KOPT-K1 (cell line): ENCODE results near the gene ORC4.
A peak's percentile ranks its signal among the peaks of the same experiment; 100 is the strongest.

Source experiments
- H3K27ac ChIP-seq: fragments of 200-600 bp; sonication (generic); 2 replicates; pipeline ENCODE4 v1.5.1; 2016; ENCODE audit warnings: antibody characterized with exemption, mild to moderate bottlenecking, low read depth, low read length; ENCODE audit not compliant: poor library complexity, severe bottlenecking
- H3K36me3 ChIP-seq: fragments of 200-600 bp; sonication (generic); 2 replicates; pipeline ENCODE4 v1.5.1; 2017; ENCODE audit warnings: antibody characterized with exemption, mild to moderate bottlenecking, low read length, moderate library complexity; ENCODE audit not compliant: insufficient read depth
- H3K9me3 ChIP-seq: fragments of 200-600 bp; sonication (generic); 2 replicates; pipeline ENCODE4 v1.5.1; 2017; ENCODE audit warnings: antibody characterized with exemption, low read length, mild to moderate bottlenecking; ENCODE audit not compliant: insufficient read depth, poor library complexity, severe bottlenecking

Gene ORC4

GRCh38 chr2:148020111-148021058, at the start of gene ORC4:
Gene ORC4, minus strand, starts transcription at chr2:148020737. Its CDS starts 44,779 bp downstream, at chr2:147975958.
- no peaks in the 10 kb centered on the region for H3K9me3 ChIP-seq
- peak within 1 kb of the TSS; percentile 85 for H3K27ac ChIP-seq
- H3K36me3 ChIP-seq, result peaks cover 5% of the 10 kb centered on the region; the same call in 1 of the 2 replicates

DNA sequence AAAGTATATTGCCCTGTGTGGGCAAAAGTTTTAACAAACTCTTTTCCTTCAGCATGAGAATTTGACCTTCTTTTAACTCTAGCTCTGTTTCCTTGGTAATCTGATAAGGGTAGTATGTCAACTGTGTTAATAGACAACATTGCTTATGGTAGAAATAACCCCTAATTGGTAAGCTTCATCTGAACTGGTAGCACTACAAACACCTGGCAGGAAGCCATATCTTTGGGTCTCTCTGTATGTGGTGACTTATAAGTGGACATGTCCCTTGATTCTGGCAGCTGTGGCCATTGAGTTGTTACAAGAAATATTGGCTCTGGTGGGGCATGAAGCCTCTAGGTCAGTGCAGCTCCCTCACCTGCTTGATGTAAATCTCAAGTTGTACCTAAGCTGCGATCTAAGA, 47.3 kb upstream of the ORC4 start:
- Histone ChIP-seq H3K27ac (no peak overlapping the region), H3K36me3 (no peaks in the 10 kb centered on the region), H3K9me3 (no peaks in the 10 kb centered on the region)

DNA sequence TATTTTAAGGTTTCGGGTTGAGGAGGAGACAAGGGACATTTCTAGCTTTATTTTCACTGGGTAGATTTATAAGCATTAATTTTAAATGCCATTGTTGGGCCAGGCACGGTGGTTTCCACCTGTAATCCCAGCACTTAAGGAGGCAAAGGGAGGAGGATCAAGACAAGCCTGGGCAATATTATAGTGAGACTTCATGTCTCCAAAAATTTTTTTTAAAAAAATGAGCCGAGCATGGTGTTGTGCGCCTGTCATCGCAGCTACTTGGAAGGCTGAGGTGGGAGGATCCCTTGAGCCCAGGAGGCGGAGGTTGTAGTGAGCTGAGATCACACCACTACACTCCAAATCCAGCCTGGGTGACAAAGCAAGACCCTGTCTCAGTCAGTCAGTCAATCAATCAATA, 45.4 kb upstream of the ORC4 start:
- Histone ChIP-seq H3K36me3 (no peaks in the 10 kb centered on the region), H3K9me3 (no peaks in the 10 kb centered on the region), H3K27ac (no peak overlapping the region)

- Histone ChIP-seq H3K9me3 (no peaks in the 10 kb centered on the region), H3K27ac (no peak overlapping the region), H3K36me3 (no peaks in the 10 kb centered on the region)
Measured at GRCh38 chr2:148063633-148064032, 43.1 kb upstream of the ORC4 start.

DNA sequence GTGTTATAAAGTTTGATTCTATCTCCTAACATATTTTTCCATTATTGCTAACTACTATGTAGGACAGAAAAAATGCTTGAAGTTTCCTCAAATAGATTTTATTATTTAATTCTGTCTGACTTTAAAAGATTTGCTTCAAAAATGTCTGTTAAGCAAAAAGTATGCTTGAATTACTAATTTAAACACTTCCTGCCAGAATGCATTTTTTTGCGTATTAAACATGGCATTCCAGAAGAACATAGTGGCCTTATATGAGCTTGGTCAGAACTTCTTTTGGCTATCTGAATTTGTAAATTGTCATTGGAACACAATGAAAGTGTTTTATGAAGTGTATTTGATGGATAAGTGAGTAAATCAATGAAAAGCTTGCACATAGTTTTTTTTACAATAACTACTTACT, 38.1 kb upstream of the ORC4 start:
- Histone ChIP-seq H3K27ac (no peak overlapping the region), H3K36me3 (no peaks in the 10 kb centered on the region), H3K9me3 (no peaks in the 10 kb centered on the region)

DNA sequence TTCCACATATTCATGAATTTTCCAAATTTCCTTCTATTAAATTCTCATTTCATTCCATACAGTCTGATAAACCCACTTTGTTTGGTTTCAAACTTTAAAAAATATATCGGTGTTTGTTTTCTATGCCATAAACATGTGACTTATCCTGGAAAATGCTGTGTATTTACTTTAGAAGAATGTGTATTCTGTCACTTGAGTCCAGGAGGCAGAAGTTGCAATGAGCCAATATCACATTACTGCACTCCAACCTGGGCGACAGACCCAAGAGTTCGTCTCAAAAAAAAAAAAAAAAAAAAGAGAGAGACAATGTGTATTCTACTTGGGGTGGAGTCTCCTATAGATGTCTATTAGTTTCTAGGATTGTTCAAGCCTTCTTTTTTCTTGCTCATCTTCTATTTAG, 32.1 kb upstream of the ORC4 start:
- Histone ChIP-seq H3K9me3 (no peaks in the 10 kb centered on the region), H3K27ac (no peak overlapping the region), H3K36me3 (no peaks in the 10 kb centered on the region)

DNA sequence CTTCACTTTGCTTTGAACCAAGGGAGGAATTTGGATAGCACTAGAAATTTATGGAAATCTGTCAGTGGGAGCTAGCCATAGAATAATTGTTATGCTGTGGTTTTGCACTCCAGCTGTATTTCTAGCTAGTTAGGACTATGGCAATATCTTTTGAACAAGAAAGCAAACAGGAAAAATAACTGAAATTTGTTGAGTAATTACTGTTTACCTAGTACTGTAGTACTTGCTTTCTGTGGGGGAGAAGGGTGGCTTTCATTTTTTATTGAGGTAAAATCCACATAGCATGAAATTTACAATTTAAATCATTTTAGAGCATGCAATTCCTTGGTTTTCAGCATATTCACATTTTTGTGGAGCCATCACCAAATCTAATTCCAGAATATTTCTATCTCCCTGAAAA, 28.7 kb upstream of the ORC4 start:
- Histone ChIP-seq H3K9me3 (no peaks in the 10 kb centered on the region), H3K27ac (no peak overlapping the region), H3K36me3 (no peaks in the 10 kb centered on the region)

- no peaks in the 10 kb centered on the region for H3K36me3 ChIP-seq
- no peak overlapping the region for H3K27ac ChIP-seq
- H3K9me3 ChIP-seq, result no peaks in the 10 kb centered on the region
Measured at GRCh38 chr2:148048475-148049221, 28.1 kb upstream of the ORC4 start.

GRCh38 chr2:148046802-148047201, 26.3 kb upstream of the ORC4 start:
- H3K9me3 ChIP-seq, result no peaks in the 10 kb centered on the region
- H3K36me3 ChIP-seq, result no peaks in the 10 kb centered on the region
- H3K27ac ChIP-seq, result no peak overlapping the region

GRCh38 chr2:148044322-148044721, 23.8 kb upstream of the ORC4 start:
- Histone ChIP-seq H3K36me3 (no peaks in the 10 kb centered on the region), H3K9me3 (no peaks in the 10 kb centered on the region)

GRCh38 chr2:148042219-148042618, 21.7 kb upstream of the ORC4 start:
- H3K27ac ChIP-seq, result no peak overlapping the region
- H3K36me3 ChIP-seq, result no peaks in the 10 kb centered on the region
- no peaks in the 10 kb centered on the region for H3K9me3 ChIP-seq

More at GRCh38 chr2:148044322-148044721, 23.8 kb upstream of the ORC4 start:
- H3K27ac ChIP-seq, result no peak overlapping the region

GRCh38 chr2:148039783-148040182, 19.2 kb upstream of the ORC4 start:
- Histone ChIP-seq H3K27ac (no peak overlapping the region), H3K9me3 (no peaks in the 10 kb centered on the region), H3K36me3 (no peaks in the 10 kb centered on the region)

GRCh38 chr2:148032215-148032614, 11.7 kb upstream of the ORC4 start:
- Histone ChIP-seq H3K27ac (no peak overlapping the region), H3K36me3 (no peaks in the 10 kb centered on the region), H3K9me3 (no peaks in the 10 kb centered on the region)

- Histone ChIP-seq H3K27ac (no peak overlapping the region), H3K9me3 (no peaks in the 10 kb centered on the region), H3K36me3 (0 out of 2 replicates have a peak, but pooled peaks cover 5% of the 10 kb centered on the region)
Measured at GRCh38 chr2:148031152-148031551, 10.6 kb upstream of the ORC4 start.

DNA sequence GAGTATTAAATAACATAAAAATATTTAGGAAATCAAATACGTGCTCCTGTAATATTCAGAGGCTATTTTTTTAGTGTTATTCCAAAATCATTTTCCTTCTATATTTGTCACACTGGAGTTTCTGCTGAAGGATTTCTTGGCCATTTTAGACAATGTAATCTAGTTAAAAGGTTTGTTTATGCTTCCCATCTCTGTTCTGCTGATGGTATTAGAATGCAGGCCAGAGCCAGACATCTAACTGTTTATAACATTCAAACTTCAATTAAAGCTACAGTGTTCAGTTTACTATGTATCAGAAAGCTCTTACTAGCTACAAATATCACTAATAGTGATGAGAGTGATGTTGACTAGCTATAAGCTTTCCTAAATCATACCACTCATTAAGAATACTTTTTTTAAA, 8.2 kb upstream of the ORC4 start:
- H3K9me3 ChIP-seq, result no peaks in the 10 kb centered on the region
- H3K36me3 ChIP-seq, result peaks cover 11% of the 10 kb centered on the region; the same call in 1 of the 2 replicates
- H3K27ac ChIP-seq, result no peak overlapping the region
